Fibroblast of pulmonary artery (primary cell): ENCODE data around the gene ZKSCAN5.
"Not testable (repeated sequence)": the region's sequence is repeated elsewhere in the genome, so short reads cannot be mapped to it uniquely, and the experiment has no call there.

Source experiments
- DNase-seq: peaks from one replicate; pipeline ENCODE4 v3.0.0-alpha.2; 2010; ENCODE audit warnings: low read depth
- H3K4me3 ChIP-seq: replicated peaks from 2 replicates; pipeline ENCODE4 v1.5.1; 2011; ENCODE audit warnings: low read depth, mild to moderate bottlenecking, control low read depth, low read length, moderate library complexity
- TF ChIP-seq, protein P1 (sequence below): IDR thresholded peaks from 2 replicates; pipeline ENCODE4 v1.5.1; 2011; ENCODE audit warnings: mild to moderate bottlenecking, control low read depth, low read length, inconsistent platforms; ENCODE audit errors: missing control alignments

ZKSCAN5 gene

DNA sequence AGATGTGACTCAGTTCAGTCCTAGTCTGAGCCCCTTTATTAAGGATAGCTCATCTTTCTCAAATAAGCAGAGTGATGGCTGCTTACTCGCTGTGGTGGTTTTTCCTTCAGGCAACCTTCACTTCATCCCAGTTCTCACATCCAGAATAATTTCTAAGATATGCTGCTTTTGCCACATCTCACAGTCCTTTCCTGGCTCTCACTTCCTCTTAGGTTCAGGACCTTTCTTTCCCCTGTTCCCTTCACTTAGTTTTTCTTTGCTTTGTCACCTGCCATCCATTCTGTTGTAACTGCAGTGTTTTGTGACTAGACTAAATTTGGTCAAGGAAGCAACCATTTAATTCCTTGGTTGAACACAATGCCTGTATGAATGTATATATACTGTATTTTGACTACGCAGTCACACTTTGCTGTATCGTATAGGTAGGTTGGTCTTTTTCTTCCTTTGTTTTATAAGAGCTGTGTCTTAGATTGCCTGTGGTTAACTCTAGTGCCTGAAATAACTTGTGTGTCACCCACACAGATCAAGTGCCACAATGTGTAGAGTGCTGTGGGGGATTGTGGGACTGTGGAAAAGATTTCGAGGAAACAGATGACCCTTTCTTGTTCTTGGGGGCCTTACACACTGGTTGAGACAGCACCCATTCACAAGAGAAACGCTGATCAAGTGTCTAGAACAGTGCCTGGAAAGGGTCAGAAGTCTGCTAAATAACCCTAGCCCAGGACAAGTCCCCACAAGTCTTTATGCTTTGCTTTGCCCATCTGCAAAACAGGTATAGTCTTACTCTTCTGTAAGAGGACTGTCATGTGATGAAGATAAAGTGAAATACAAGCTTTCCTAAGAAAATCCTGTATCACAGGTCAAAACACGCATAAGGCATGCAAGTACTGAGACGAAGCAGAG is 56.6 kb downstream of the ZKSCAN5 start:
- no peak for DNase-seq
- TF ChIP-seq, protein P1, sequence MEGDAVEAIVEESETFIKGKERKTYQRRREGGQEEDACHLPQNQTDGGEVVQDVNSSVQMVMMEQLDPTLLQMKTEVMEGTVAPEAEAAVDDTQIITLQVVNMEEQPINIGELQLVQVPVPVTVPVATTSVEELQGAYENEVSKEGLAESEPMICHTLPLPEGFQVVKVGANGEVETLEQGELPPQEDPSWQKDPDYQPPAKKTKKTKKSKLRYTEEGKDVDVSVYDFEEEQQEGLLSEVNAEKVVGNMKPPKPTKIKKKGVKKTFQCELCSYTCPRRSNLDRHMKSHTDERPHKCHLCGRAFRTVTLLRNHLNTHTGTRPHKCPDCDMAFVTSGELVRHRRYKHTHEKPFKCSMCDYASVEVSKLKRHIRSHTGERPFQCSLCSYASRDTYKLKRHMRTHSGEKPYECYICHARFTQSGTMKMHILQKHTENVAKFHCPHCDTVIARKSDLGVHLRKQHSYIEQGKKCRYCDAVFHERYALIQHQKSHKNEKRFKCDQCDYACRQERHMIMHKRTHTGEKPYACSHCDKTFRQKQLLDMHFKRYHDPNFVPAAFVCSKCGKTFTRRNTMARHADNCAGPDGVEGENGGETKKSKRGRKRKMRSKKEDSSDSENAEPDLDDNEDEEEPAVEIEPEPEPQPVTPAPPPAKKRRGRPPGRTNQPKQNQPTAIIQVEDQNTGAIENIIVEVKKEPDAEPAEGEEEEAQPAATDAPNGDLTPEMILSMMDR: no peak
- no peak overlapping the region for H3K4me3 ChIP-seq

DNA sequence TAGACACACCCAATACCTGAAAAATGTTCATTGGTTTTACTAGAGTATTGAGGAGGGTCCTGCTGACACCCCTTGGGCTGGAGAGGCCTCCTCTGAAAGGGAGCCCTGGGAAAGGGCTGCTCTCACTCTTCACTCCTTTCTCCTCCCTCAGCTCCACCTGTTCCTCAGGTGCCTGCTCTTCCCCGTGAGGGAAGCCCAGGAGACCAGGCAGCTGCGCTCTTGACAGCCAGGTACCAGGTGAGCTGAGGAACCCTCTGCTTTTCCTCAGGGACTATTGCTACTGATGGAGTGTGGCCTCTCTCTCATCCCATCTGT is 57.2 kb downstream of the ZKSCAN5 start:
- no peak overlapping the region for H3K4me3 ChIP-seq
- TF ChIP-seq, protein P1: no peak

DNA sequence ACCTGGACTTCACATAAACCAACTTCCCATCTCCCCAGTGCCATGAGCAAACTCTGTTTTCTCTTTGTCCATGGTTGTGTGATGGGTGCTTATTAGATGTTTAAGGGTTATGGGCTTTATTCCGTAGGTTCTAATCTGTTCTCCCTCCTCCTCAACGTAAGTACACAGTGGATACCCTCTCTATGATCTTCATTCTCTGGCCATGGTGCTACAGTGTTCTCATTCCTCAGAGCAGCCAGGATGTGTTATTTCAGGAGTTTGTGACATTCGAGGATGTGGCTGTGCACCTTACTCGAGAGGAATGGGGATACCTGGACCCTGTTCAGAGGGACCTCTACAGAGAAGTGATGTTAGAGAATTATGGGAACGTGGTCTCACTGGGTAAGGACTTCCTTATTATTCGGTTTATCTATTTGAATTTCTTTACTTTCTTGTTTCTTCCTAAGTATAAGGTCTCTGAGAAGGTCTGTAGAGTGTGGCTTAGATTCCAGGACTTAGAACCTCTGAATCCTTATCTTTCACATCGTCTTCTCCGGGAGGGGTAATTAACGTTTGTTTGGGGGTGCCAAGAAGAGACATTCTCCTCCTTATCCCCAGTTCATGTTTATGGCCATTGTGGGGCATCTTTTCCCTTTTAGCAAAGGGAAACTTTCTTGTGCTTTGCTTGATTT is 57.8 kb downstream of the ZKSCAN5 start:
- no peak for DNase-seq

More for the DNA sequence above, 57.2 kb downstream of the ZKSCAN5 start:
- no peak for DNase-seq

DNA sequence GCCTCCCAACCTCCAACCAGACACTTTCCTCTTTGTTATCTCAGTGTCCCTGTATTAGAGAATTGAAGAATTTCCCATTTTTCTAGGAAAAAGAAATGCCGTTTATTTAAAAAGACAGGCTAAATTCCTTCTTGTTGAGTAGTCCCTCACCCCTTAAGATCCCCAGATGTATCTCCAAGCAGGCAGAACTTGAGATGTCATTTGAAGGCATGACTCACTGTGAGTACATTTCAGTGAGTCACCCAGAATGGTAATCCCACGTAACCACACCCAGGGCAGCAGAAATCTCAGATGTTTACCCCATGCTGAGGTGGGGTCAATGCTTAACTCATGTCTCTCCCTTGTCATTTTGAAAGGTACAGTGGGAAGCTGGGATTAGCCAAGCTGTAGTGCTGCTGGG is 58.4 kb downstream of the ZKSCAN5 start:
- no peak overlapping the region for H3K4me3 ChIP-seq
- TF ChIP-seq, protein P1: no peak
- peak; percentile 97 for DNase-seq

More for the DNA sequence above, 57.8 kb downstream of the ZKSCAN5 start:
- H3K4me3 ChIP-seq: no peak overlapping the region
- TF ChIP-seq, protein P1: no peak

DNA sequence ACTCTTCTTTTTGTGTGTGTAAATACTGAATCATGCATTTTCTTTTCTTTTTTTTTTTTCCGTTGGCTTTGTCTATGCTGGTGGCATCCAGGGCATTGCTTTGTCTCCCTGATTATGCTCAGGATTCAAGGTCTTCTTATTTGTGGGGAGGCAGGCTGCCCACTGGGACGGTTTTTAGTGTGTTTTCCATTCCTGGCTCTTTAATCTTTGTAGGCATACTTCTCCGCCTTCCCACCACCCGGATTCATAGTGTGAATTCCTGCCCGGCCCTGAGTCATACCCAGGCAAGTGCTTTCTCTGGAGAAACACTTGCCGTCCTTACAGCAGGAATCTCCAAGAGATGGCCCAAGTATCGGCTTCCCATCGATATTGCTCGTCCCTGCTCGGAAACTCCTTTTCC is 59.2 kb downstream of the ZKSCAN5 start:
- no peak overlapping the region for H3K4me3 ChIP-seq
- peak; percentile 44 for DNase-seq
- TF ChIP-seq, protein P1: no peak

DNA sequence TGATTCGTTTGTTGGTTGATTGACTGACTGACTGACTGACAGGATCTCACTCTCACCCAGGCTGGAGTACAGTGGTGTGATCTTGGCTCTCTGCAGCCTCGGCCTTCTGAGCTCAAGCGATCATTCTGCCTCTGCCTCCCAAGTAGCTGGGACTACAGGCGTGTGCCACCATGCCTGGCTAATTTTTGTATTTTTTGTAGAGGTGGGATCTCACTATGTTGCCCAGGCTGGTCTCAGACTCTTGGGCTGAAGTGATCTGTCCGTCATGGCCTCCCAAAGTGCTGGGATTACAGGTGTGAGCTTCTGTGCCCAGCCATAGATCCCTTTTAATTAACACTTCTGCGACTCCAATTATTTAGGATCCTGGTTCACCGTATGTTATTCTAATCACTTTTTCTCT is 64.3 kb downstream of the ZKSCAN5 start:
- DNase-seq, H3K4me3 ChIP-seq: not testable (repeated sequence)

DNA sequence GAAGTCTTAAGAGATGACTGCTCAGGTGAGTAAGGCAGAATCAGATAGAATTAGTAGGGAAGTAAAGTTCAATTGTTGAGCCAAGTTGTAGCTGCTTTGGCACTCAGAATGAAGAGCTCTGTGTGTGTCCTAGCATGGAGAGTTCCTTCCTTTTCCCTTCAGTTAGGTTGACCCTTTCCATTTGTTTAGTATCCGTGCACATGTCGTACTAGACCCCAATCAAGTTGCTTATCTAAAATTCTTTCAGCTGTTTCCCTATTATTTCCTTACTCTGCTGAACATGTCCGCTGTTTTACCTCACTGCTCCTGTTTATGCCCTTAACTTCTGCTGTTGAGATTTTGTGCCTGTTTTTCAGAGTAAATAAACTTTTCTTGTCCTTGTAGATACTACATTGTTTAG is 67.3 kb downstream of the ZKSCAN5 start:
- no peak overlapping the region for H3K4me3 ChIP-seq
- TF ChIP-seq, protein P1: no peak
- no peak for DNase-seq
